Uterus (tissue), 2 donors: Measurements from ENCODE around the gene AK9.

ENCODE experiments used
- CTCF ChIP-seq, 4 experiments: fragments of 200-600 bp in 2 of 4; fragments of 450-650 bp in 2 of 4; sonication (generic) in 2 of 4; IDR thresholded peaks; one replicate each; pipeline ENCODE4 v1.5.1; 2016 to 2019; ENCODE audit warnings: antibody characterized with exemption in 4 of 4, mild to moderate bottlenecking in 2 of 4, moderate library complexity in 1 of 4
- POLR2A ChIP-seq, 2 donors: fragments of 450-650 bp; IDR thresholded peaks; one replicate each; pipeline ENCODE4 v1.6.1; 2016; ENCODE audit warnings: antibody characterized with exemption in 2 of 2, mild to moderate bottlenecking in 1 of 2, moderate library complexity in 1 of 2

- TF ChIP-seq CTCF (IDR thresholded peaks at IDR 0.05) (no peak), POLR2A (IDR thresholded peaks at IDR 0.05) (no peak)
These were observed 217.9 kb downstream of the AK9 start for GRCh38 chr6:109473120-109473519.
